ENCODE results near the gene IL10.
"Not testable (repeated sequence)": the region's sequence is repeated elsewhere in the genome, so short reads cannot be mapped to it uniquely, and the experiment has no call there.

IL10 gene

DNA sequence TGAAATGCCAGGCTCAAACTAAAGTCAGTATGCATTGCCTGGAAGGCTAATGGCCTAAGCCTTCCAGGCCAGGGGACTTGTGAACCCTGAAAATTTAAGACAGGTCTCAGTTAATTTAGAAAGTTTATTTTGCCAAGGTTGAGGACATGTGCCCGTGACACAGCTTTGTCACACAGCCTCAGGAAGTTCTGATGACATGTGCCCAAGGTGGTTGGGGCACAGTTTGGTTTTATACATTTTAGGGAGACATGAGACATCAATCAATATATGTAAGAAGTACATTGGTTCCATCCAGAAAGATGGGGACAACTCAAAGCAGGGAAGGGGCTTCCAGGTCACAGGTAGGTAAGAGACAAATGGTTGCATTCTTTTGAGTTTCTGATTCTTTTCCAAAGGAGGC lies 6.5 kb downstream of the IL10 start:
- not testable (repeated sequence) for DNase-seq (ENCODE audit: low read depth)

- DNase-seq (ENCODE audit: low read depth) = not testable (repeated sequence)
These were observed 9.4 kb downstream of the IL10 start for GRCh38 chr1:206762741-206763364.

DNA sequence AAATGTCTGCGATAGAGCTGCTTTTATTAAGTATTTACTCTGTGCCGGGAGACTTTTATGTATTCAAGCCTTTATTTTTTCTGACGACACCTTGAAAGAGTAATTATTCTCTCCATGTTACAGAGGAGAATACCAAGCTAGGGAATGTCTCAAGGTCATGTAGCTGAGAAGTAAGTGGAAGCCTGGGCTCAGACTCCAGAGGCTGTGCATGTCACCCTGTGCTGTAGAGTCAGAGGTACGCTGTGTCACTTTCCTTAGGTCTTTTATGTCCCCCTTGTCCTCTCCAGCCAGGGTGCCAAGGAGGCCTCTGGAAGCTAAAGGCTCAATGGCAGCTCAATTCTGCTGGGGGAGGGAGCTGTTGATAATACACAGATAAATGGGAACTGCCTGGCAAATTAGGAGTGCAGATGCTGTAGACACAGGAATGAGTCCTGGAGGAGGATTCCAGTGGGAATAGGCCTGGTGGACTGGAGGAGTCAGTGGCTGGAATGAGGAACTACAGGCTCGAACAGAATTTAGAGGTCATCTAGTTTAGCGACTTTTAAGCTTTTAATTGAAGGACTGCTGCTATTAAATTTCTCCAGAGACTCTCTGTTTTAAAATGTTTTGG lies 11.0 kb downstream of the IL10 start:
- no peak for DNase-seq (ENCODE audit: low read depth)

- no peak for DNase-seq (ENCODE audit: low read depth)
These were observed 11.7 kb downstream of the IL10 start for GRCh38 chr1:206760590-206760989.

GRCh38 chr1:206757524-206758266 lies 14.6 kb downstream of the IL10 start:
- no peak for DNase-seq (ENCODE audit: low read depth)

DNA sequence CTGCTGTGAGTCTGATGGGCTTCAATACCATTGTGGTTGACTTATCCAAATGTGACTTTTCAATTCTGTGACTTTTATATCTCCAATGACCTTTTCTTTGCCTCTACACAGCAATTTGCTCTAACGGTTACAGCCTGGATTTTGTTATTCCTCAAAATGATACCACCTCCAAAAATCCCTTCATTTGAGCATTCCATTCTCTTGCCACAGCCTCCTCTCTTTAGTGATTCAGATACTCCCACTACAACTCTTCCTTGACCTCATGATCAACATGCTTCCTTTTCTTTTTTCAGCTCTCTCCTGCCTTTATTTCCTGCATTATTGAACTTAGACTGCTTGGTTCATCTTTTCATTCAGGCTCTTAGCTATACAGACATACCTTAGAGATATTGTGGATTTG lies 18.3 kb downstream of the IL10 start:
- no peak for DNase-seq (ENCODE audit: low read depth)

GRCh38 chr1:206753141-206753540 lies 19.2 kb downstream of the IL10 start:
- DNase-seq (ENCODE audit: low read depth) = peak; percentile 31

GRCh38 chr1:206752481-206752880 lies 19.8 kb downstream of the IL10 start:
- DNase-seq (ENCODE audit: low read depth) = no peak

DNA sequence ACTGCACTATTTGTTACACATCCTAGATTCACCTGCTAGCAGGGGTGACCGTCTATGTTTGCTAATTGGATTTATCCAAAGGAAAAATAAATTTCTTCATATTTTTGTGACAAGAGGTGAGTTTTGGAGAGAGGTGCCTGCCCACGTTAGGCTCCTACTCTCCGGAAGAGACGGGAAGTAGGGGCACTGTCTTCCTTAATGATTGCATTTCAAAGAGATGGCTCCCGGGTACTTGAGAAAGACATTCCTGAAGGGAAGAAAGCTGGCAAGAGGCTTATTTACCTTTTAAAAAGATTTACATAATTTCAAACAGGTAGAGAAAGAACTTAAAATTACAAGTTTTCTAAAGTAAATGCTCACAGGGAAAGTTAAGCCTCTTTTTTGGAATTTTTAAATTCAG lies 20.4 kb downstream of the IL10 start:
- DNase-seq (ENCODE audit: low read depth) = no peak

DNA sequence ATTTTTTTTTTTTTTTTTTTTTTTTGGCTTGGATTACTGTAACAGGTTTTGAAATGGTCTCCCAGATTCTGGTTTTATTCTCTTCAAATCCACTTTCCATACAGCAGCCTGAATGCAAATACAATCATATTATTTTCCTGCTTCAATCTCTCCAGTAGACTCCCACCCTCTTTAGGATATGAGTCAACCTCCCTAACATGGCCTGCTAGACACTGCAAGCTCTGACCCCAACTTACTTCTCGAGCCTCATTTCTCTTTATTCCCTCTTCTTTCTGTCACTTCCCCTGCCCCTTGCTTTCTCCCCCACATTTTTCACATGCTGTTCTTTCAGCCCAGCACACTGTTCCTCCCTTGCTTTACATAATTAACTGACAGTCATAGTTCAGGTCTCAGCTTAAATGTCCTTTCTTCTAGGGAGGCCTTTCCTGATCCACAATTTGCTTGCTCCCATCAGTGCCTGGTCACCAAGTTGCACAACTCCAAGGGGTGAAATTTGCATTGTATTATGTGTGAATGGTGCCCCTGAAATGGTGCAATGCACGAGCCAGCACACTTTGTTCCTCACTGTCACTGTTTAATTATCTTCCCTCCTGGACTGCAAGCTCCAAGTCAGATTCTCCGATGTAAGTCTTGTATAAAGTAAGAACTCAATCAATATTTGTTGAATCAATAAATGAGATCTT lies 23.8 kb downstream of the IL10 start:
- DNase-seq (ENCODE audit: low read depth) = no peak

GRCh38 chr1:206745301-206745700 lies 27.0 kb downstream of the IL10 start:
- no peak for DNase-seq (ENCODE audit: low read depth)

GRCh38 chr1:206744683-206745082 lies 27.6 kb downstream of the IL10 start:
- no peak for DNase-seq (ENCODE audit: low read depth)

GRCh38 chr1:206742719-206743383 lies 29.4 kb downstream of the IL10 start:
- DNase-seq (ENCODE audit: low read depth) = no peak

- DNase-seq (ENCODE audit: low read depth) = no peak
These were observed 31.1 kb downstream of the IL10 start for GRCh38 chr1:206741142-206741701.

DNA sequence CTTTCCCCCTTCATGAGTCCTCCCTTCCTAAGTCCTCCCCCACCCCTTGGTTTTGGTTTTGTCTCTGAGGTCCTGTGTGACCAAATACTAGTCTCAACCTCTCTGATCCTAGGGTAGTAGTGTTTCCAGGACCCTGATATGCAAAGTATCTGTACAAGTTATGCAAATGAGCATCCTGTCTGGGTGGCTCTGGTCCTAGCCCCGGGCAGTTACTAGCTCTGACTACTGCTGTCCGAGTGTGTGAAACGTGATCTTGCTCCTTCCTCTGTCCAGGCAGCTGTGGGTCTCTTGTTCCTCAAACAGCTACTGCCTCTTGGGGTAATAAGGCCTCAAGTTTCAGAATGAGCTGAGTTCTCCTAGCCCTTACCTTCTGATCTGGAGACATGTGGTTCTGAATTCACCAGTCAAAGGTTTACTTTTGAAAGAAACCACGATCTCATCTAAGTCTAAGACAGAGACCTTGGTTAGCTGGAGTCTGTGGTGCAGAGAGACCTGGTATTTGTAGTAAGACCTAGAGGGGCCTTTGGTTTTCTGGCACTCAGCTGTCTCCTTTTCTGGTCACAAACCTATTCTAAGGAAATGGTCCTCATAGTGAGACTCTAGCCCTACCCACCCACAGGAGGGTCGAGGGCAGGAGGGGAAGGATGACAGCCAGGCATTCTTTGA lies 32.8 kb downstream of the IL10 start:
- DNase-seq (ENCODE audit: low read depth) = no peak

GRCh38 chr1:206738370-206739366 lies 33.6 kb downstream of the IL10 start:
- no peak for DNase-seq (ENCODE audit: low read depth)

DNA sequence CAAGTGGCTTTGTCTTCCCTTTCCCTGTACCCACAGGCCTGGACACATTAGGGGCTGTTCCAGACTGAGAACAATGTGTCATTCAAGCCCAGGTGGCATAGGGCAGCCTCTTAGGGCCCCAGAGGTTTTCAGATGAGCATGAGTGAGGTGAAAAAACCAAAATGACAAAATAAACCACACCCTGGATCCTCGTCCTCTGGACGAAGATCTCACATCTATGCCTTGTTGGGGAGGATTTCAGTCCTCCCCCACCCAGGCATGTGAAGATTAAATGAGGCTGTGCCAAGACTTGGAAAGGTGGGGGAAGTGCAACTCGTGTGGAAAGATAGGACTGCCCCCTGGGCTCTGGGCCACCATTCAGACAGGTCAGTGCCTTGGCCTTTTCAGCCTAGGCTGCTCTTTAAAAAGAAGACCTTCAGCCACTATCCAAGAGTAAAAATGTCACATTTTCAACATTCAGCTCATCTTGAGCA lies 34.5 kb downstream of the IL10 start:
- no peak for DNase-seq (ENCODE audit: low read depth)

DNA sequence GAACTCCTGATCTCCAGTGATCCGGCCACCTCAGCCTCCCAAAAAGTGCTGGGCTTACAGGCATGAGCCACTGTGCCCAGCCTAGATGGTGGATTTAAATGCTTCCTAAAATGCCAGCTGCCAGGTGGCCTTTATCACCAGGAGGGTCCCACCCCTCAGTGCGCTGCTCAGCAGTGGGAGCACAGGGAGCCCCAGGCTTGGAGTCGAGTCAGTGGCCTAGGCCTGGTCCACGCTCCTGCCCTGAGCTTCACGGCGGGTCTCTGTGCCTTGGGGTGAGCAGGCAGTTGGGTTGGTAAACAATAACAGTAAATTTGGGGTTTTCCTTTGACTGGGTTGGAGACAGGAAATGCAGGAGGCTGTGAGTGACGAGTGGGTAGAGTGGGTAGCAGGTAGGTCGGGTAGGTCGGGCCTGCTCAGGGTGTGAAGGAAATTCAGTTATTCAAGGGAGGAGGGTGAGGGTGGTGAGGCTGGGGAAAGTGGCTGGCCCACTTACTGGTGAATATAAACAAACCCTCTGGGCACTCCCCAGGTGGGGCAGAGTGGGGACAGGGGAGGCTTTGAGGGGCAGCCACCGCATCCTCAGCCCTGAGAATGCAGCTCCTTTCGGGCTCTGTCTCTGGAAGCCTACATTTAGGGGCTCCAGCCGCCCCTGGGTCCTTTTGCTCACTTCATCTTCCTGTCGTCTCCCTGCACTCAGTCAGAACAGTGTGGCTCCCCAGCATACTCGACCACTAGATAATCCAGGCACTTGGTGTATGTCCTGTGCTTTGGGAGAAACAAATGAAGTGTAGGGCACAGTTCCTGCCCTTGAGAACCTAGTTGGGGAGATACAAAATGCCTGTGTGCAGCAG lies 35.2 kb downstream of the IL10 start:
- DNase-seq (ENCODE audit: low read depth) = no peak

GRCh38 chr1:206735553-206736031 lies 36.7 kb downstream of the IL10 start:
- no peak for DNase-seq (ENCODE audit: low read depth)
